Bronchial epithelial cell (primary cell): Measurements from ENCODE around the gene GFRA1. TPM values are rescaled to one million over a fixed set of nuclear protein-coding genes. Genes with fewer than 3 reads are reported as not detected.
"Not testable (repeated sequence)": the region's sequence is repeated elsewhere in the genome, so short reads cannot be mapped to it uniquely, and the experiment has no call there.

Experiments used
- DNase-seq: peaks from one replicate; pipeline ENCODE4 v3.0.0-alpha.2; 2010; ENCODE audit warnings: low read depth
- FAIRE-seq: peaks from 2 replicates; lab custom pipeline; 2011; peaks lifted over from hg19 to GRCh38; lab: Jason Lieb, UNC
- H3K27me3 ChIP-seq: 2 replicates; pipeline ENCODE4 v1.5.1; 2011; ENCODE audit warnings: low read length; ENCODE audit not compliant: control insufficient read depth, insufficient read depth
- H3K36me3 ChIP-seq: 2 replicates; pipeline ENCODE4 v1.5.1; 2011; ENCODE audit warnings: low read length; ENCODE audit not compliant: control insufficient read depth, insufficient read depth
- H3K4me3 ChIP-seq: 2 replicates; pipeline ENCODE4 v1.5.1; 2011; ENCODE audit warnings: mild to moderate bottlenecking, low read depth, low read length, control low read depth
- CTCF ChIP-seq: IDR thresholded peaks from 2 replicates; pipeline ENCODE4 v1.5.1; 2011; ENCODE audit warnings: mild to moderate bottlenecking, moderate library complexity, low read length, control low read depth, inconsistent platforms; ENCODE audit not compliant: insufficient read depth, severe bottlenecking
- total RNA-seq: library from RNA; depleted of rRNA; stranded (reverse); fragments of >200 nt; gene quantifications from 2 replicates; pipeline ENCODE4 v1.2.1, GENCODE V29; 2014

GFRA1 gene
- total RNA-seq, 1 donor from 2014 or later: under 0.01 TPM

GRCh38 chr10:116039612-116040011 lies 233.4 kb downstream of the GFRA1 start:
- H3K4me3 ChIP-seq: no peak overlapping the region
- H3K36me3 ChIP-seq: no peaks in the 10 kb centered on the region
- FAIRE-seq (no peak), DNase-seq (no peak)
- H3K27me3 ChIP-seq: no peaks in the 10 kb centered on the region
- no peak for TF ChIP-seq CTCF

- TF ChIP-seq CTCF: no peak
- DNase-seq (no peak), FAIRE-seq (no peak)
- no peaks in the 10 kb centered on the region for H3K27me3 ChIP-seq
- no peak overlapping the region for H3K4me3 ChIP-seq
- H3K36me3 ChIP-seq: no peaks in the 10 kb centered on the region
Observed at GRCh38 chr10:116038259-116038658, 234.7 kb downstream of the GFRA1 start.

- not testable (repeated sequence) for FAIRE-seq
Observed at GRCh38 chr10:116035406-116035805, 237.6 kb downstream of the GFRA1 start.

GRCh38 chr10:116030576-116030975 lies 242.4 kb downstream of the GFRA1 start:
- no peak for TF ChIP-seq CTCF
- DNase-seq: no peak
- H3K36me3 ChIP-seq: no peaks in the 10 kb centered on the region
- peak; percentile 7 for FAIRE-seq
- H3K27me3 ChIP-seq: no peaks in the 10 kb centered on the region
- no peak overlapping the region for H3K4me3 ChIP-seq

More at GRCh38 chr10:116035406-116035805, 237.6 kb downstream of the GFRA1 start:
- H3K4me3 ChIP-seq, H3K36me3 ChIP-seq, H3K27me3 ChIP-seq, DNase-seq: not testable (repeated sequence)

- DNase-seq (no peak), FAIRE-seq (no peak)
- Histone ChIP-seq H3K27me3 (no peaks in the 10 kb centered on the region), H3K36me3 (no peaks in the 10 kb centered on the region), H3K4me3 (no peak overlapping the region)
- no peak for TF ChIP-seq CTCF
Observed at GRCh38 chr10:116029826-116030225, 243.2 kb downstream of the GFRA1 start.

- Histone ChIP-seq H3K4me3 (no peak overlapping the region), H3K36me3 (no peaks in the 10 kb centered on the region), H3K27me3 (no peaks in the 10 kb centered on the region)
- TF ChIP-seq CTCF: no peak
- no peak for FAIRE-seq
- no peak for DNase-seq
Observed at GRCh38 chr10:116027355-116027754, 245.7 kb downstream of the GFRA1 start.
